GM12891 (cell line): ENCODE measurements around the gene PPP1R14C.

Source experiments
- DNase-seq: peaks from one replicate; pipeline ENCODE4 v3.0.0; 2011; ENCODE audit warnings: low spot score; ENCODE audit not compliant: insufficient read length
- FAIRE-seq: peaks from 2 replicates; lab custom pipeline; 2011; peaks lifted over from hg19 to GRCh38; lab: Jason Lieb, UNC
- PAX5 ChIP-seq: IDR thresholded peaks from 2 replicates; pipeline ENCODE4 v1.6.1; 2011; ENCODE audit warnings: low read length, moderate library complexity, mild to moderate bottlenecking; ENCODE audit not compliant: insufficient read depth, severe bottlenecking
- POLR2A ChIP-seq: IDR thresholded peaks from 2 replicates; pipeline ENCODE4 v1.6.1; 2011; ENCODE audit warnings: low read depth, low read length, control low read depth
- POLR2AphosphoS5 ChIP-seq: IDR thresholded peaks from 2 replicates; pipeline ENCODE4 v1.6.1; 2011; ENCODE audit warnings: low read depth, low read length, control low read depth
- POU2F2 ChIP-seq: IDR thresholded peaks from 2 replicates; pipeline ENCODE4 v1.6.1; 2011; ENCODE audit warnings: low read depth, mild to moderate bottlenecking, control low read depth, low read length, moderate library complexity
- SPI1 ChIP-seq: IDR thresholded peaks from 2 replicates; pipeline ENCODE4 v1.6.1; 2011; ENCODE audit warnings: low read depth, low read length, control low read depth
- TAF1 ChIP-seq: IDR thresholded peaks from 2 replicates; pipeline ENCODE4 v1.6.1; 2011; ENCODE audit warnings: low read depth, low read length, control low read depth

PPP1R14C gene

GRCh38 chr6:150297327-150298029 lies 154.6 kb downstream of the PPP1R14C start:
- no peak for FAIRE-seq
- DNase-seq: no peak
- TF ChIP-seq POLR2AphosphoS5 (no peak), POLR2A (no peak), PAX5 (no peak), TAF1 (no peak), SPI1 (no peak), POU2F2 (no peak)

DNA sequence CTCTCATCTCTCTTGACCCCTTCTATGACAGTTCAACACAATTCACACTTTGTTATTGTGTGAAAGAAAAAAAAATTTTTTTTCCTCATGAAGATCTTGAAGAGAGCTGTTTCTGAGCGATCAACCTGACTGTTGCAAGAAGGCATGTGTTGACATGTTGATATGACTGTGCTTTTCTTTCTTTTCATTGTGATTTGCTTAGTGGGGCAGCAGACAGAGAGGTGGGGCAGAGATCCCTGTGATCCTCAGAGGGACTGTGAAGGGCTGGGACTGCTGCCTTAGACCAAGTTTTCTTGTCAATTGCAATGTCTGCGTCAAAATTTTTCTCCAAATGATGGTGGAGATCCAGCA lies 155.2 kb downstream of the PPP1R14C start:
- FAIRE-seq: no peak
- DNase-seq: no peak
- no peak for TF ChIP-seq SPI1
- no peak for TF ChIP-seq POLR2A

GRCh38 chr6:150298676-150299075 lies 155.8 kb downstream of the PPP1R14C start:
- no peak for DNase-seq
- TF ChIP-seq POLR2AphosphoS5: no peak
- no peak for TF ChIP-seq PAX5
- TF ChIP-seq TAF1: no peak
- no peak for TF ChIP-seq SPI1
- no peak for TF ChIP-seq POLR2A
- no peak for TF ChIP-seq POU2F2
- no peak for FAIRE-seq
